Body of pancreas (tissue), 4 donors: Measurements from ENCODE around the gene MTX3. TPM values are rescaled to one million over a fixed set of nuclear protein-coding genes. Genes with fewer than 3 reads are reported as not detected.

Experiments
- ATAC-seq: fragments of 150-250 bp; one replicate; pipeline ENCODE4 v1.9.1; 2016
- DNase-seq, 4 donors: peaks; one replicate each; pipeline ENCODE4 v3.0.0-alpha.2; 2019
- H3K27ac ChIP-seq, 4 donors: fragments of 200-600 bp; sonication (generic); 1 replicate in 3 of 4; 2 replicates in 1 of 4; pipeline versions ENCODE4 v1.5.1 to v1.6.1; 2016 to 2019; ENCODE audit warnings: mild to moderate bottlenecking in 1 of 4, mixed read lengths in 1 of 4, moderate library complexity in 1 of 4
- H3K27me3 ChIP-seq, 2 donors: fragments of 200-600 bp; sonication (generic); one replicate each; pipeline ENCODE4 v1.6.0; 2016; ENCODE audit warnings: mild to moderate bottlenecking in 1 of 2
- H3K36me3 ChIP-seq, 2 donors: fragments of 200-600 bp; sonication (generic); replicated peaks in 1 of 2; 2 replicates each; pipeline ENCODE4 v1.5.1; 2016; ENCODE audit warnings: low read depth in 2 of 2; ENCODE audit not compliant: insufficient read depth in 1 of 2
- H3K4me1 ChIP-seq: fragments of 200-600 bp; sonication (generic); one replicate; pipeline ENCODE4 v1.6.0; 2016
- H3K4me3 ChIP-seq, 2 donors: fragments of 200-600 bp; sonication (generic); 1 replicate in 1 of 2; 2 replicates in 1 of 2; pipeline ENCODE4 v1.5.1; 2016 to 2019
- H3K9me3 ChIP-seq, 3 donors: fragments of 200-600 bp; sonication (generic); 1 replicate in 2 of 3; 2 replicates in 1 of 3; pipeline ENCODE4 v1.5.1; 2016
- POLR2A ChIP-seq, 3 donors: fragments of 450-650 bp; IDR thresholded peaks; one replicate each; pipeline ENCODE4 v1.6.1; 2016; ENCODE audit warnings: antibody characterized with exemption in 3 of 3, mild to moderate bottlenecking in 2 of 3
- WGBS, 2 donors: methylation state at CpG; one replicate each; pipeline ENCODE4 v1.1.5; 2017; 5-methylcytosine and 5-hydroxymethylcytosine counted together
- intact Hi-C: fragments of 100-400 bp; cut with DNase I; formaldehyde crosslinking; loops from one replicate; pipeline ENCODE4 v1.15.1; 2023
- total RNA-seq, 2 donors: library from RNA; depleted of rRNA; stranded (reverse); fragments of >200 nt; gene quantifications; one replicate each; pipeline ENCODE4 v1.1.0, GENCODE V29; 2016
- TF ChIP-seq, protein P1 (sequence below), 7 experiments: fragments of 450-650 bp in 4 of 7; fragments of 200-600 bp in 3 of 7; sonication (generic) in 3 of 7; IDR thresholded peaks; one replicate each; pipeline ENCODE4 v1.5.1; 2016 to 2019; ENCODE audit warnings: antibody characterized with exemption in 7 of 7

MTX3 gene
- total RNA-seq, 2 donors from 2014 or later: 5.6 to 9.1 TPM

DNA sequence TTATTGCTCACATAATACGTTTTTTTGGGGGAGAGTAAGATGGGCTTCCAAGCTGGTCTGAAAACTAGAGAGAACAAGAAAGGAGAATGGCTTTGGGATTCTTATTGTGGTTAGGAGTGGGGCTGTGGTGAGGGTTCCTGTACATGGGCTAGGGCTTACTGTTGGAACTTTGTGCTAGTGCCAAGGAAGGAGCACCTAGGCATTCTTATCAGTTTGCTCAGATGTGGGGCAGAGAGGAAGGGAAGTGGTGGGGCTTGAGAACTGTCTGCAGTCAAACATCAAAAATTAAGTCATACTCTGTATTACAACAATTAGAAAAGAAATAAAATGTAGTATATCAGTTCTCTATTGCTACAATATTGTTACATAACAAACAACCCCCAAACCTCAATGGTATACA, 40.0 kb upstream of the MTX3 start:
- ATAC-seq (no peak), DNase-seq (no peak)
- H3K27me3 ChIP-seq: peaks cover 0 to 5% of the 10 kb centered on the region in 2 donors
- H3K4me1 ChIP-seq: peaks cover 8% of the 10 kb centered on the region
- H3K27ac ChIP-seq: no peak overlapping the region
- H3K4me3 ChIP-seq: no peak overlapping the region
- 48 to 58% methylated on average over 1 of the region's 1 CpG for WGBS, 2 donors
- no peaks in the 10 kb centered on the region for H3K9me3 ChIP-seq
- intact Hi-C loops: no loop called here
- H3K36me3 ChIP-seq: no peaks in the 10 kb centered on the region
- TF ChIP-seq, protein P1, sequence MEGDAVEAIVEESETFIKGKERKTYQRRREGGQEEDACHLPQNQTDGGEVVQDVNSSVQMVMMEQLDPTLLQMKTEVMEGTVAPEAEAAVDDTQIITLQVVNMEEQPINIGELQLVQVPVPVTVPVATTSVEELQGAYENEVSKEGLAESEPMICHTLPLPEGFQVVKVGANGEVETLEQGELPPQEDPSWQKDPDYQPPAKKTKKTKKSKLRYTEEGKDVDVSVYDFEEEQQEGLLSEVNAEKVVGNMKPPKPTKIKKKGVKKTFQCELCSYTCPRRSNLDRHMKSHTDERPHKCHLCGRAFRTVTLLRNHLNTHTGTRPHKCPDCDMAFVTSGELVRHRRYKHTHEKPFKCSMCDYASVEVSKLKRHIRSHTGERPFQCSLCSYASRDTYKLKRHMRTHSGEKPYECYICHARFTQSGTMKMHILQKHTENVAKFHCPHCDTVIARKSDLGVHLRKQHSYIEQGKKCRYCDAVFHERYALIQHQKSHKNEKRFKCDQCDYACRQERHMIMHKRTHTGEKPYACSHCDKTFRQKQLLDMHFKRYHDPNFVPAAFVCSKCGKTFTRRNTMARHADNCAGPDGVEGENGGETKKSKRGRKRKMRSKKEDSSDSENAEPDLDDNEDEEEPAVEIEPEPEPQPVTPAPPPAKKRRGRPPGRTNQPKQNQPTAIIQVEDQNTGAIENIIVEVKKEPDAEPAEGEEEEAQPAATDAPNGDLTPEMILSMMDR (IDR thresholded peaks at IDR 0.05): no peak
- no peak for TF ChIP-seq POLR2A (IDR thresholded peaks at IDR 0.05)

DNA sequence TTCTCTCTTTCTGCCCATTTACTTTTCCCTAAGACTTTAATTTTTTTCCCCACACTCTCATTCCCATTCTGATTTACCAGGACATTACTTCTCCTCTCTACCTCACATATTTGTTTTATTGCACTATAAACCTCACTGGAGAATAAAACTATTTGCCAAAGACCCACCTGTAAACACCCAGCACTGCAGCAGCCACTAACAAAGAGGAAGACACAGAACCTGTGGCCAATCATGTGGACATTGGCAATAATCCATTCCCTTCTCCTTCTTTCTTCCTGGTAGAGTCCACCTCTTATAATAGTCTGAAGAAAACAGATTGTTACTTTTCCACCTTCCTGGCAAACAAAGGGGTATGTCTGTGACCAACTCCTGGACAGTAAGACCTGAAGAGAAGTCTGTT, 35.8 kb upstream of the MTX3 start:
- no peak overlapping the region for H3K4me3 ChIP-seq
- DNase-seq (no peak), ATAC-seq (no peak)
- no peaks in the 10 kb centered on the region for H3K4me1 ChIP-seq
- no peaks in the 10 kb centered on the region for H3K9me3 ChIP-seq
- intact Hi-C loops: no loop called here
- H3K27ac ChIP-seq: no peak overlapping the region
- H3K27me3 ChIP-seq: no peaks in the 10 kb centered on the region
- TF ChIP-seq, protein P1 (IDR thresholded peaks at IDR 0.05): no peak
- no peak for TF ChIP-seq POLR2A (IDR thresholded peaks at IDR 0.05)
- H3K36me3 ChIP-seq: no peaks in the 10 kb centered on the region

DNA sequence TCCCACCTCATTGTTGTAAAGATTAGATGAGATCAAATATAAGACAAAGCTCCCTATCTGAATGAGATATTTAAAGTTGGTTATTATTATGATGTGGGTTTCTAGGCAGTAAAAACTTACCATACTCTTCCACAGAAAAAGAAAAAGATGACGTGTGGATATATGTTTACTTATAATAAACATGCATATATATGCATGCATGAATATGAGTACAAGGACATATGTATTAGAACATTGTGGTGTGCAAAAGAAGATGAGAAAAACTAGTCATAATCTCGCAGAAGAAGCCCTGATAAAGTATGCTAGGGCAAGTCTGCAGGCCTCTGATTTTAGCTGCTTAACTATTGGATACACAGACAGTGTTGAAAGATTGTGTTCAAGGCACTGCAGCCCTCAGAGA, 34.0 kb upstream of the MTX3 start:
- WGBS, 2 donors: 64 to 65% methylated on average over 2 of the region's 2 CpGs
- Histone ChIP-seq H3K27ac (no peak overlapping the region), H3K4me1 (no peaks in the 10 kb centered on the region), H3K4me3 (no peak overlapping the region), H3K27me3 (no peaks in the 10 kb centered on the region), H3K36me3 (no peaks in the 10 kb centered on the region), H3K9me3 (no peaks in the 10 kb centered on the region)
- DNase-seq (no peak), ATAC-seq (no peak)
- intact Hi-C loops: no loop called here
- TF ChIP-seq, protein P1 (IDR thresholded peaks at IDR 0.05): no peak
- TF ChIP-seq POLR2A (IDR thresholded peaks at IDR 0.05): no peak

DNA sequence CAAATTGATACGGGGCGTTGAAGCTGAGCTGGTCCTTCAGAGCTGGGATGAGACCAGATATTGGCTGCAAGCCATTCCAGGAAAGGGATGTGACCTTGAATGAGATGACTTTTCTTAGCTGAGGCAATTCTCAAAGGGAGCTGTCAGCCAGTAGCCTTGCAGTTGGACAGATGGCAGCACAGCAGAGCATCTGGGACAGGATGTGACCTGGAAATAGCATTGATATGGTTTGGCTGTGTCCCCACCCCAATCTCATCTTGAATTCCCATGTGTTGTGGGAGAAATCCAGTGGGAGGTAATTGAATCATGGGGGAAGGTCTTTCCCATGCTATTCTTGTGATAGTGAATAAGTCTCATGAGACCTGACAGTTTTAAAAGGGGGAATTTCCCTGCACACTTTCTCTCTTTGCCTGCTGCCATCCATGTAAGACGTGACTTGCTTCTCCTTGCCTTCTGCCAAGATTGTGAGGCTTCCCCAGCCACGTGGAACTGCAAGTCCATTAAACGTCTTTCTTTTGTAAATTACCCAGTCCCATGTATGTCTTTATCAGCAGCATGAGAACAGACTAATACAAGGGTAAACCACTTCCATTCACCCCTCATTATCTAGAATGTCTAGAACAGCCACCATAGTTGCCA, 19.8 kb upstream of the MTX3 start:
- no peak for ATAC-seq
- 66 to 79% methylated on average over 5 of the region's 5 CpGs for WGBS, 2 donors
- Histone ChIP-seq H3K4me3 (no peak overlapping the region), H3K4me1 (no peaks in the 10 kb centered on the region), H3K27me3 (no peaks in the 10 kb centered on the region), H3K9me3 (no peaks in the 10 kb centered on the region), H3K36me3 (no peaks in the 10 kb centered on the region), H3K27ac (no peak overlapping the region)
- DNase-seq: no peak
- TF ChIP-seq, protein P1 (IDR thresholded peaks at IDR 0.05): no peak
- no peak for TF ChIP-seq POLR2A (IDR thresholded peaks at IDR 0.05)
- intact Hi-C loops: no loop called here
